Panc1 (cell line): Measurements from ENCODE around the gene GAP43. TPM values are rescaled to one million over a fixed set of nuclear protein-coding genes. Genes with fewer than 3 reads are reported as not detected.

Experiments
- ATAC-seq: fragments of 200-7000 bp; cut with Tn5 transposase; 2 replicates; pipeline ENCODE4 v1.9.1; 2020; ENCODE audit warnings: mild to moderate bottlenecking, moderate library complexity
- BruUV-seq: library from RNA; stranded (reverse); fragments of 400-500 nt; replicated peaks from 2 replicates; lab custom pipeline; 2021; lab: Mats Ljungman, UMichigan
- CTCF ChIA-PET: fragments of 300-600 bp; sonication (Branson Sonifier 250); formaldehyde crosslinking; loops from one replicate; lab custom pipeline; 2022; ENCODE audit warnings: antibody characterized with exemption; lab: Charles Lee
- POLR2A ChIA-PET: fragments of 300-600 bp; sonication (Branson Sonifier 250); formaldehyde crosslinking; loops from one replicate; lab custom pipeline; 2022; ENCODE audit warnings: antibody characterized with exemption; lab: Charles Lee
- DNase-seq: peaks from one replicate; pipeline ENCODE4 v3.0.0-alpha.2; 2010; ENCODE audit warnings: low read depth, low spot score
- H3K27ac ChIP-seq: 2 replicates; pipeline ENCODE4 v1.5.1; 2011; ENCODE audit warnings: mild to moderate bottlenecking, low read length, inconsistent platforms
- H3K27me3 ChIP-seq: fragments of 200-500 bp; sonication (Bioruptor generic); 2 replicates; pipeline ENCODE4 v1.6.0; 2014; ENCODE audit warnings: low read length, inconsistent platforms; ENCODE audit not compliant: control insufficient read depth, insufficient read depth
- H3K36me3 ChIP-seq: fragments of 200-500 bp; sonication (Bioruptor generic); 2 replicates; pipeline ENCODE4 v1.5.1; 2014; ENCODE audit warnings: inconsistent platforms, mild to moderate bottlenecking, low read length, moderate library complexity; ENCODE audit not compliant: control insufficient read depth, insufficient read depth
- H3K4me1 ChIP-seq: 2 replicates; pipeline ENCODE4 v1.5.1; 2011; ENCODE audit warnings: inconsistent platforms, mild to moderate bottlenecking, low read length, moderate library complexity; ENCODE audit not compliant: control insufficient read depth, insufficient read depth
- H3K4me3 ChIP-seq, 2 experiments: 2 replicates each; pipeline ENCODE4 v1.5.1; 2011 to 2012; ENCODE audit warnings: low read depth in 2 of 2, low read length in 2 of 2, mild to moderate bottlenecking in 2 of 2, inconsistent platforms in 1 of 2, moderate library complexity in 1 of 2
- H3K9me3 ChIP-seq: fragments of 200-500 bp; sonication (Bioruptor generic); 2 replicates; pipeline ENCODE4 v1.5.1; 2014; ENCODE audit warnings: low read depth, mild to moderate bottlenecking, inconsistent platforms, low read length, moderate library complexity; ENCODE audit not compliant: control insufficient read depth, insufficient read depth
- CTCF ChIP-seq: fragments of 450-650 bp; IDR thresholded peaks from 2 replicates; pipeline ENCODE4 v1.5.1; 2017; ENCODE audit warnings: mild to moderate bottlenecking
- POLR2AphosphoS5 ChIP-seq: IDR thresholded peaks from 2 replicates; pipeline ENCODE4 v1.6.1; 2012; ENCODE audit warnings: mild to moderate bottlenecking, low read depth, low read length, moderate library complexity
- SIN3A ChIP-seq: IDR thresholded peaks from 2 replicates; pipeline ENCODE4 v1.6.1; 2012; ENCODE audit warnings: low read depth, mild to moderate bottlenecking, low read length, moderate library complexity, borderline replicate concordance; ENCODE audit not compliant: insufficient read depth
- TCF7L2 ChIP-seq: IDR thresholded peaks from 2 replicates; pipeline ENCODE4 v1.6.1; 2011; ENCODE audit warnings: mild to moderate bottlenecking, low read depth, low read length, inconsistent platforms
- in situ Hi-C: cut with HindIII; loops from 2 replicates; pipeline ENCODE4 v1.10.0; 2016; ENCODE audit warnings: low sequenced_read_pairs, low pct_unique_long_range_greater_than_20kb
- intact Hi-C: fragments of 100-400 bp; cut with micrococcal nuclease; formaldehyde crosslinking; loops from one replicate; pipeline ENCODE4 v1.10.0; 2022; ENCODE audit not compliant: unreplicated experiment
- total RNA-seq: library from RNA; stranded (reverse); gene quantifications from one replicate; pipeline ENCODE4 v1.2.1, GENCODE V29; 2021; ENCODE audit not compliant: unreplicated experiment
- TF ChIP-seq, protein P1 (sequence below), 2 experiments: IDR thresholded peaks; 2 replicates each; pipeline ENCODE4 v1.6.1; 2011 to 2012; ENCODE audit warnings: low read depth in 2 of 2, control low read depth in 1 of 2, low read length in 1 of 2, mild to moderate bottlenecking in 1 of 2, moderate library complexity in 1 of 2; ENCODE audit not compliant: insufficient read depth in 1 of 2

The GAP43 gene
- total RNA-seq, 1 experiment from 2014 or later: not detected

GRCh38 chr3:115617591-115617990 is 5.7 kb upstream of the GAP43 start:
- DNase-seq: no peak
- no peak overlapping the region for H3K27ac ChIP-seq
- BruUV-seq: no TSS peak
- intact Hi-C loops (no loop called here), in situ Hi-C loops (no loop called here)
- POLR2A ChIA-PET: no interaction called here
- H3K4me1 ChIP-seq: no peaks in the 10 kb centered on the region
- no peak for TF ChIP-seq SIN3A
- no peak for TF ChIP-seq CTCF
- no peak for TF ChIP-seq TCF7L2
- TF ChIP-seq, protein P1, sequence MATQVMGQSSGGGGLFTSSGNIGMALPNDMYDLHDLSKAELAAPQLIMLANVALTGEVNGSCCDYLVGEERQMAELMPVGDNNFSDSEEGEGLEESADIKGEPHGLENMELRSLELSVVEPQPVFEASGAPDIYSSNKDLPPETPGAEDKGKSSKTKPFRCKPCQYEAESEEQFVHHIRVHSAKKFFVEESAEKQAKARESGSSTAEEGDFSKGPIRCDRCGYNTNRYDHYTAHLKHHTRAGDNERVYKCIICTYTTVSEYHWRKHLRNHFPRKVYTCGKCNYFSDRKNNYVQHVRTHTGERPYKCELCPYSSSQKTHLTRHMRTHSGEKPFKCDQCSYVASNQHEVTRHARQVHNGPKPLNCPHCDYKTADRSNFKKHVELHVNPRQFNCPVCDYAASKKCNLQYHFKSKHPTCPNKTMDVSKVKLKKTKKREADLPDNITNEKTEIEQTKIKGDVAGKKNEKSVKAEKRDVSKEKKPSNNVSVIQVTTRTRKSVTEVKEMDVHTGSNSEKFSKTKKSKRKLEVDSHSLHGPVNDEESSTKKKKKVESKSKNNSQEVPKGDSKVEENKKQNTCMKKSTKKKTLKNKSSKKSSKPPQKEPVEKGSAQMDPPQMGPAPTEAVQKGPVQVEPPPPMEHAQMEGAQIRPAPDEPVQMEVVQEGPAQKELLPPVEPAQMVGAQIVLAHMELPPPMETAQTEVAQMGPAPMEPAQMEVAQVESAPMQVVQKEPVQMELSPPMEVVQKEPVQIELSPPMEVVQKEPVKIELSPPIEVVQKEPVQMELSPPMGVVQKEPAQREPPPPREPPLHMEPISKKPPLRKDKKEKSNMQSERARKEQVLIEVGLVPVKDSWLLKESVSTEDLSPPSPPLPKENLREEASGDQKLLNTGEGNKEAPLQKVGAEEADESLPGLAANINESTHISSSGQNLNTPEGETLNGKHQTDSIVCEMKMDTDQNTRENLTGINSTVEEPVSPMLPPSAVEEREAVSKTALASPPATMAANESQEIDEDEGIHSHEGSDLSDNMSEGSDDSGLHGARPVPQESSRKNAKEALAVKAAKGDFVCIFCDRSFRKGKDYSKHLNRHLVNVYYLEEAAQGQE (IDR thresholded peaks at IDR 0.05; ENCODE audit: insufficient read depth in 1 of 2, low read depth in 2 of 2, low read length in 1 of 2): no peak
- no peak for TF ChIP-seq POLR2AphosphoS5
- no peaks in the 10 kb centered on the region for H3K27me3 ChIP-seq
- H3K9me3 ChIP-seq: no peaks in the 10 kb centered on the region
- ATAC-seq: no peak
- H3K4me3 ChIP-seq: no peak overlapping the region
- no peaks in the 10 kb centered on the region for H3K36me3 ChIP-seq
- CTCF ChIA-PET: no interaction called here

DNA sequence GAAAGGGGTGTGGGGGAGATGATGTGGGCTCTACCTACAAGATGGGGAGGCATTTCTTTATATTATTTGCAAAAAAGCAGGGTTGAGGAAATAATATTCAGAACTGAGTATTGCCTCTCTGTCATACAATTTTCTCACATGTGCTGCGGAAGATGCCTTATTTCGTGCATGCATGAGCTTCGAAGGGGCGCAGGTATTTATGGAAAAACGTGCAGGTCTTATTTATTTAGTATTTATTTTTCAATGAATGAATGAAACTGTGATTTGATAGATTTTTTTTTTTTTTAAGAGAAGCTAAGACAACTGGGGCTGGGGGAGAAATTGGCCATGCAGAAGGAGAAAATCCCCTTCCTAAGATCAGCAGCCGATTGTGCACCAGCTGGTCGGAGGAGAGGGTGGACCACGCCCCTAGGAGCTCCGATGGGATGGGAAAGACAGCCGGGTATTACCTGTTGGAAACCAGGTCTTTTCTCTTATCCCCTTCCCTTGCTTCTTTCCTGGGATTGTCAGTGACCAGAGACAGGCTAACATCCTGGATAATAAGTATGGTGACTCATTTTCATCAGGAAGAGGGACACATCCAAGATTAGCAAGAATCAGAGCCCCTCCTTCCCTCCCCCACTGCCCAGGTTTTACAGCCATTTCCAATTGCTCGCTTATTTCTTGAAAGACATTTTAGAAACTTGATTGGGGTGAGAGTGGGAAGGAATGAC is 875 bp downstream of the GAP43 start:
- in situ Hi-C loops: no loop called here
- BruUV-seq: no TSS peak

More for the DNA sequence above, 875 bp downstream of the GAP43 start:
- Histone ChIP-seq H3K27ac (no peak overlapping the region), H3K36me3 (no peaks in the 10 kb centered on the region), H3K9me3 (no peaks in the 10 kb centered on the region), H3K27me3 (peaks cover 14% of the 10 kb centered on the region), H3K4me3 (peak overlapping the region in 1 of 2 experiments; percentile 7; a peak in 1 of 4 replicates), H3K4me1 (no peaks in the 10 kb centered on the region)
- DNase-seq: no peak
- ATAC-seq: no peak
- ChIA-PET POLR2A (no interaction called here), CTCF (no interaction called here)
- TF ChIP-seq, protein P1 (IDR thresholded peaks at IDR 0.05; ENCODE audit: insufficient read depth in 1 of 2, low read depth in 2 of 2, low read length in 1 of 2): no peak
- no peak for TF ChIP-seq SIN3A
- TF ChIP-seq POLR2AphosphoS5: no peak
- no peak for TF ChIP-seq TCF7L2
- no peak for TF ChIP-seq CTCF
- intact Hi-C loops: no loop called here
